ENCODE measurements around the gene LAMB4.

The LAMB4 gene, protein sequence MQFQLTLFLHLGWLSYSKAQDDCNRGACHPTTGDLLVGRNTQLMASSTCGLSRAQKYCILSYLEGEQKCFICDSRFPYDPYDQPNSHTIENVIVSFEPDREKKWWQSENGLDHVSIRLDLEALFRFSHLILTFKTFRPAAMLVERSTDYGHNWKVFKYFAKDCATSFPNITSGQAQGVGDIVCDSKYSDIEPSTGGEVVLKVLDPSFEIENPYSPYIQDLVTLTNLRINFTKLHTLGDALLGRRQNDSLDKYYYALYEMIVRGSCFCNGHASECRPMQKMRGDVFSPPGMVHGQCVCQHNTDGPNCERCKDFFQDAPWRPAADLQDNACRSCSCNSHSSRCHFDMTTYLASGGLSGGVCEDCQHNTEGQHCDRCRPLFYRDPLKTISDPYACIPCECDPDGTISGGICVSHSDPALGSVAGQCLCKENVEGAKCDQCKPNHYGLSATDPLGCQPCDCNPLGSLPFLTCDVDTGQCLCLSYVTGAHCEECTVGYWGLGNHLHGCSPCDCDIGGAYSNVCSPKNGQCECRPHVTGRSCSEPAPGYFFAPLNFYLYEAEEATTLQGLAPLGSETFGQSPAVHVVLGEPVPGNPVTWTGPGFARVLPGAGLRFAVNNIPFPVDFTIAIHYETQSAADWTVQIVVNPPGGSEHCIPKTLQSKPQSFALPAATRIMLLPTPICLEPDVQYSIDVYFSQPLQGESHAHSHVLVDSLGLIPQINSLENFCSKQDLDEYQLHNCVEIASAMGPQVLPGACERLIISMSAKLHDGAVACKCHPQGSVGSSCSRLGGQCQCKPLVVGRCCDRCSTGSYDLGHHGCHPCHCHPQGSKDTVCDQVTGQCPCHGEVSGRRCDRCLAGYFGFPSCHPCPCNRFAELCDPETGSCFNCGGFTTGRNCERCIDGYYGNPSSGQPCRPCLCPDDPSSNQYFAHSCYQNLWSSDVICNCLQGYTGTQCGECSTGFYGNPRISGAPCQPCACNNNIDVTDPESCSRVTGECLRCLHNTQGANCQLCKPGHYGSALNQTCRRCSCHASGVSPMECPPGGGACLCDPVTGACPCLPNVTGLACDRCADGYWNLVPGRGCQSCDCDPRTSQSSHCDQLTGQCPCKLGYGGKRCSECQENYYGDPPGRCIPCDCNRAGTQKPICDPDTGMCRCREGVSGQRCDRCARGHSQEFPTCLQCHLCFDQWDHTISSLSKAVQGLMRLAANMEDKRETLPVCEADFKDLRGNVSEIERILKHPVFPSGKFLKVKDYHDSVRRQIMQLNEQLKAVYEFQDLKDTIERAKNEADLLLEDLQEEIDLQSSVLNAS (N-terminal part only)

DNA sequence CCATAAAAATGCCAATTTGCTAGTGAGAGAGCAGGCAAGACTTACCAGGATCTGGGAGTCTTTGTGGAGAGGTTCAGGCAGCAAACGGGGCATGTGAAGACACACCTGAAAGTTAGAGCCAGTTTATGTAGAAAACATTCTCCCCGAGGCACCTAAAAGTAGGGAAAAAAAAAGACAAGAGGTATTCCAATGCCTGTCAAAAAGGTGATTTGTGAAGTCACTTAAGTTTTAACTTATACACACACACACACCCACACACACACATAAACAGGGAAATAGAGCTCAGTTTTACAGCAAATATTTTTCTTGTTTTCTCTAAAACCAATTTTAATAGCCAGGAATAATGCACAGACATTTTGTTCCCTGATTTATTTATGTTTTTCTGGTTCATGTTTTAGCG, at the start of gene LAMB4:
TSS of gene LAMB4 (minus strand) at position 101 of the 400 bp plus-strand sequence. CDS start 7,197 bp downstream, outside the sequence.
- no peak for DNase-seq

DNA sequence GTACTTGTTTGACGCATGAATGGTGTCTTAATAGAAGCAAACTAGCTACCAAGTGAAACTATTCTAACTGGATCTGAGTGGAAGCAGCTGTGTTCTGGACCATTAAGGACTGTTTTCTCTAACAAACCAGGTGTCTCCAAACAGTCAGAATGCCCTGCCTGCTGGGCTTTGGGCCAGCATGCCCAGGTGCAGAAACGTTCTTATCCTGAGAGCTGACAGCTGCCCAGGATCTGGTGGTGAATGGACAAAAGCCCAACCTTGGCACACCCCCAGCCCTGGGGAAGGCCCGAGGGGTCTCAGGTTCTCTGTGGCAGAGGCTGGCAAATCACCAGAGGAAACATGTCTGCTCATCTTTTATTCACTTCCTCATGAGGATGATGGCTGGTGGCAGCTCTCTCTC, 48.2 kb upstream of the LAMB4 start:
- DNase-seq, result no peak

DNA sequence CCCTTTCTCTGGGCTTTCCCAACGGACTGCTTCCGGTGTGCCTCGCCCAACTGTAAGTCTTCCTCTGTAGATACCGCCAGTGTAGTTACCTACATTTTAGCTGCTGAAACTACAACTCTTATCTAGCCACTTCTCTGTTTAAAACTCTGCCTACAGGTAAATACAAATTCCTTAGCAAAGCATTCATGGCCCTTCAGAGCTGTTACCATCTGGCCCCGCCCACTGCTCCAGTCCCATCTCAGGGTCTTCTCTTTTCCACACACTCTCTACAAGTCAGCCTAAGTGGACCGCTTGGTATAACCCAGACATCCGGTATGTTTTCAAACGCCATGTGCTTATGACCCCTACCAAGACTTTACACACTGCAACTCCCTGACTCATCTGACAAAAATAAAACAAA, 41.0 kb upstream of the LAMB4 start:
- DNase-seq, result no peak

DNA sequence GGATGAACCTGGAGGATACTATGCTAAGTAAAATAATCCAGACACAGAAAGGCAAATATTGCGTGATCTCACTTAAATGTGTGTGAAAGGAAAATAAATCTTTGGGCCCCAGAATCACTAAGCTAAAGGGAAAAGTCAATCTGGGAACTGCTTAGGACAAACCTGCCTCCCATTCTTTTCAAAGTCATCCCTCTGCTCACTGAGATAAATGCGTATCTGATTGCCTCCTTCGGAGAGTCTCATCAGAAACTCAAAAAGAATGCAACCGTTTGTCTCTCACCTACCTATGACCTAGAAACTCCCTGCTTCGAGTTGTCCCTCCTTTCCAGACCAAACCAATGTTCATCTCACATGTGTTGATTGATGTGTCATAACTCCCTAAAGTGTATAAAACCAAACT, 40.1 kb upstream of the LAMB4 start:
- DNase-seq, result no peak

DNA sequence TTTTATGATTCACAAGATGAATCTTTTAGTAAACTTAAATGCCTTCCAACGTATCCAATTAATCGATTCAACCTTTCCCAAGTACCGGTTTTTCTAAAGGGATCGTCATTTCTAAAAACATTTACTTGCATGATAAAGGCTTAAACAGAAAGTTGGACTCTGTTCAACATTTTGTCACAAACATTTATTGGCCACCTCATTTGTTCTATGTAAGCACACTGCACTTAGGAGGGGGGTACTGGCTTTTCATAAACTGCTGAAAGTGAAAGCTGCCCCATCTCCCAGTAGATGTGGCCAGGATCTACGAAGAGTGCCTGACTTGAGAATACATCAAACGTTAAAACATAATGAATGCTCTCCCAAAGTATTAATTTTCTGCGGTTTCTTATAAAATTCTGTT, 37.3 kb upstream of the LAMB4 start:
- no peak for DNase-seq

DNA sequence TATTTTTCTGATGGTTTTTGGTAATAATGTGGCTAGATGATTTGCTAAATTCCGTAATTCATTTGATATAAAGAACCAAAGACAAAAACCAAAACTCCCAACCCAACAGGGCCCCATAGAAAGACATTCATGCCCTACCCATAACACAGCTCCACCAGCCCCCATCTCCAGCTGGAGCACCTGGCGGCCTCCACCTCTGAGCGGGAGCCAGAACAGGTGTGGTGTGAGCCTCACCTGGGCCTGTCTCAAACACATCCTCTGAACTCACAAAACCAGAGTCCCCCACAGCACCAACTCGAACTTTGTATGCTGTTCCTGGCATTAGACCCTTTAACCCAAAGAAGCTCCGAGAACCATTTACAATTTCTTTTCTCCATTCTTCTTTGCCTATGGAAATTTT, 36.5 kb upstream of the LAMB4 start:
- no peak for DNase-seq

DNA sequence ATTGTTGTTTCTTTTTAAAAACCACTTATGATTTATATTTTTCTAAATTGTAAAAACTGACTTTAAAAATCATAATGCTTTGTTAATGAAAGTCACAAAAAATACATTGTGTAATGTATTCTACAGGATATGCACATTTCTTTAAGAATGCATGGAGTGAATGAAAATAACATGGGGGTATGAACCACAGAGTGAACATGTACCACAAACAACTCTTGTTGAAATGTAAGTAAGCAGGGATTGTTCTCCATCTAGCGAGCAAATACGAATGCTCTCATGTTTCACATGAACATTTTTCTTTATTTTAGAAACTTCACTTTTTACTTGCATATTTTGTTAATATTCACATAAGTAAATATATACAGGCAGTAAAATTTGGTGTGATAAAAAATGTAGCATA, 35.6 kb upstream of the LAMB4 start:
- DNase-seq, result no peak

DNA sequence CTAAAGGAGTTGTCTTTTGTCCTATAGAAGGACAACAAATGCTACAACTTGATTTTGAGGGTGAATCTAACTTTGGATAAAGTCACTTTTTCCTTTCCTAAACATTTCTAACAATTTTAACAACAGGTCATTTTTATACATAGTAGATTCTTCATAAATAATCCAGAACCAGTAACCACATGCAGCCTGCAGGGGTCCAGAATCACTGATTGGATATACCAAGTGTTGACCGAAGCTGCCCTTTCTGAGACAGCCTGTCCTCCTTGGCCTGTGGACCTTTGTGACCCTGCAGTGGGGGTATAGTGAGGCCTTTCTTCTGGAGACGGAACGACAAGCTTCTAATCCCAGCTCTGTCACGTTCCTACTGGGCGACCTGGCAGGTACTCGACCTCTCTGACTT, 34.8 kb upstream of the LAMB4 start:
- no peak for DNase-seq

DNA sequence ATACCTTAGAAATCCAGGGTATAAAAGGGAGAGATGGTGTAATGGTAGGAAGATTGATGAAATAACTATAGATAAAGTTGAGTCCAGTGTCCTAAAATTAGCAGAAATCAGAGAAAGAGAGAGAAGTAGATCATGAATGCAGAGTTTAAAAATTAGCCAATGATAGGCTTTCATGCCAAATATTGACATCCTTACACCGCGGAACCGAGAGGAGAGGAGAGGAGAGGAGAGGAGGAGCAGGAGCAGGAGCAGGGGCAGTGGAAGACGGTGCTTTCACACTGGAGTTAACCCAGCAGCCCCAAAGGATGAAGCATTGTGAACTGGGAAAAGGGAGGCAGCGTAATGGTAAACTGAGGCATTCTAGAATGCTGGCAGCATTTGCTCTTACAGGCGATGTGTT, 34.2 kb upstream of the LAMB4 start:
- no peak for DNase-seq

DNA sequence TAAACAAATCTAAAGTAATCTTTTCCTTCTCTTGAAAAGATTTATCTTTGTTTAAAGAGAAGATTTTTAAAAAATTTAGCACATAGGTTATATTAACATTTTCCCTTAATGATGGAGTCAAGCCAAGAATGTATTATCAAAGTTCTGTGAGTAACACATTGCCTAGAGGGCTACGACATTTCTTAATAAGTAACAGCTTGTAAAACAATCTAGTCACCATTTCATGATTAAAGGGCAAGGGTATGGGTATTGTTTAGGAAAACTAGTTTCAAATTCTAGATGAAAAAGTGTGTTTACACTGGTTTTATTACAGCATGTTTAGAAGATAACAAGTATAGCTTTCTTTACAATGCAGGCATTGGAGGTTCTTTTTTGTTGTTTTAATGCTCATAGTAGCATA, 28.6 kb upstream of the LAMB4 start:
- DNase-seq, result no peak

DNA sequence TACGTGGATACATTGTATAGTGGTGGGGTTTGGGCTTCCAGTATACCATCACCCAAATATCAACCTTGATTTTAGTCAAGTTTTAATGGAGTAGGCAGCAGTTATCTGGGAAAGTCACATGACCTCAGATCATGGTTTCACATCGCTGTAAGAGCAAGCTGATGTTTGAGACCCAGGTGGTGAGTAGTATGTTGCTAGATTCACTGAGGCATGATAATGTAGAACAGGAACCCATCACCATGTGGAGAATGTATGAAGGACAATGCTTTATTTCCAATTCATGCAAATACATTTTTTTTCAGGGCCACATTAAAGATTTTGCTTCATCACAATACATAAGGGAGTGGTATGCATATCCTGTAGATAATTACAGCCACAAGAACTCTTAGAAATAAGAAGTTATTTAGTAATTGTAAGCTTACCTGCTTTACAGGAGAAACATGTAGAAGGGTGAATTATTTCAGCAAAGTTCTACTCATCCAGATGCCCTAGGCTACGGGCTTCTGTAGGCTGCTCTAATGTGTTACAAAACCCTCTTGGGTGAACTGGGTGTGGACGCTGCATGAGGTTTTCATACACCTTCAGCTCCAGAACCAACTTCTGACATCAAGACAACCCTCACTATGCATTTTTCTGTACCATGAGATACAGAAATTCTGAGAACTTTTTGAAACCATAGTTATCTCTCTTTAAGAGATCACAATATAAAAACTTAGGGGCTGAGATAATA, 27.6 kb upstream of the LAMB4 start:
- no peak for DNase-seq

DNA sequence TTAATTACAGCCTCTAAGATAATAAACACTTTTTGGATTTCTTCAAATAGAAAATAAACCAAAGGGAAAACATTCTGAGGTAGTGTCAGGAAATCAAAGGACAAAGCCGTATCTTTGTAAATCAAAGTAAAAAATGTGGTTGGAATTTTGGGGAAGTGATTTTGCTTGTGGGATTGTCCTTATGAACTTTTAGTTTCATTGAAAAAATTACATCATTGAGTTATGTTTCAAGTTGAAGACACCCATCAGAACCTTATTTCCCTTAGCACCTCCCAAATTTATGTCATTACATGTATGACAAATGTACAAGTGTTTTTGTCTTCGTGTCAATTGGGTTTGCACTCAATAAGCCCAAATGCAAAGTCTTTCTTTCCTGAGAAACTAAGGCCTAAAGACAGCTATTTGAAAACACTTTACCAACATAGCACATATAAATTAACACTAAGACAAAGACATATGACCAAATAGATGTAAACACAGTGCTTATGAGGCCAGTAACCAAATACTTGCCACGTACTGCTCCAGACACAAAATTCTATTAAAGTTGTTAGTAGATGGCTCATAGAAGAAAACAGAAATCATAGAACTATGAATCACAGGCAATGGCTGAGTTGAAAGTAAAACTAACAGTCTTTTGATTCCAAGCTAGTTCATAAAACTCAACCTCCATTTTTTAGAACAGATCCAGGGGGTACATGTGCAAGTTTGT, 26.9 kb upstream of the LAMB4 start:
- DNase-seq, result no peak

DNA sequence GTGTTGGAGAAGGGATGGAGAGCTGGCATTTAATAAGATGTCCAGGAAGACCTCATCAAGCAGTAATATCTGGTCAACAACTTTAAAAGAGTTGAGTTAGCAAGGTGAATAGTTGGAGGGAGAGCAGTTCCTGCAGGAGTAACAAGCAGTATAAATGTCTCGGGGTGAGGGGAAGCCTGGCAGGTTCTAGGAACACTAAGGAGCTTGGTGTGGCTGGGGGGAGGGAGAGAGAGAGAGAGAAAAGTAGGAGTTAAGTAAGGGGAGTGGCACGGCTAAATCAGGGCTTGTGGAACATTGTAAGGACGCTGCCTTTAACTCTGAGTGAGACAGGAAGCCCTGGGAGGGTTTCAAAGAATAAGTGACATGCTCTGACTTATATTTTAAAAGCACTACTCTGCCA, 22.0 kb upstream of the LAMB4 start:
- no peak for DNase-seq

DNA sequence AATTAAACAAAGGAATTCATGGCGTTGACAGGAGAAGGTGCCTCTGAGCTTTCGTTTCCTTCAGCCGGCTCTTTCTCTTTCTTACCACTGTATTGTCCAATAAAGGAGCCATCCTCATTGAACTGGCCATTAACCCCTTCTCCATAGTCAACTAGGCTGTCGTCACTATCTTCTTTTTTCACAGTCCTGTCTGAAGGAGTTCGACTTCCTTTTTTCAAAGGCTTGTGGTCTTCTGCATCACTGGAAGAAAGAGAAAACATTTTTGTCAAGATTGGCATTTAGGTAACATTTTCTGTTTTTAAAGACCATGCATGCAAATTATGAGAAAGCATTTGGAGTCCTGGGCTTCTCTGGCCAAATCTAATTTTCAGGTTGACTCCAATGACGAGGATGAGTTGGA, 19.7 kb upstream of the LAMB4 start:
- no peak for DNase-seq

DNA sequence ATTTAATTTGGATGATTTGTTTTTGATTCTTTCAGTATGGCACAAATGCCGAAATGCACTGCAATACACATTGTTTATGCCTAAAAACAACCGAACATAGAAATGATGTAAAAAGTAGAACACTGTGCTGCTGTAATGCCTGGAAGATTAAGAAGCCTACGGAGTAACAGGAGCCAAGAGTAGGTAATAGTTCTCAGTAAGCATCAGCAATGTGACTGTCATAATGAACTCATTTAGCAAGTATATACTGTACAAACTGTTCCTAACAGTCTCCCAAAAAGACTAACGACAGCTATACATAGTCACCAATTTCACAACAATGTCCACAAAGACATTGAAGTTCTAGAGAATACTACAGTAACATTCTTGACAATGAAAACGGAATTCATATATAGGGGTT, 19.0 kb upstream of the LAMB4 start:
- no peak for DNase-seq

DNA sequence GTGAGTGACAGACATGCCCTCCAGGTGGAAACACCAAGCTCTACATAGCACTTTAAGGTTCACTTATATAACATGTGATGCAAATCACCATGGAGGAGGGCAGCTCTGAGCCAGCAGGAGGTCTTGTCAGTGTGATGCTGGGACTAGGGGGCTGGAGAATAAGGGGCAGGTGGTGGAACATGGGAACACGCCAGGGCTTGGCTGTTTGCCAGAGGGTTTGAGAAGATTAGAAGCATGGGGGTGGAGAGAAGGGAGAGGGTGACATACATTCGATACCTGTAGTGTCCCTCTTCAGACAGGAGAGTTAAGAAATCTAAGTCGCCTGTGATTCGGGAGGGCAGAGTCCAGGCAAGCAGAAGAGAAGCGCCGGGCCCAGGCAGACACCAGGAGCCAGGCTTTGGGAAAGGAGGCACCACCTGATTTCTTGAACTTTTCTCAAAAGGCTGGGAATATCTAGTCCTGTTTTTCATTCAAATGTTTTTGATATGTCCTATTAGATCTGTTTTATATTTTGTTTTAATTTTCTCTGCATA, 16.9 kb upstream of the LAMB4 start:
- DNase-seq, result no peak

DNA sequence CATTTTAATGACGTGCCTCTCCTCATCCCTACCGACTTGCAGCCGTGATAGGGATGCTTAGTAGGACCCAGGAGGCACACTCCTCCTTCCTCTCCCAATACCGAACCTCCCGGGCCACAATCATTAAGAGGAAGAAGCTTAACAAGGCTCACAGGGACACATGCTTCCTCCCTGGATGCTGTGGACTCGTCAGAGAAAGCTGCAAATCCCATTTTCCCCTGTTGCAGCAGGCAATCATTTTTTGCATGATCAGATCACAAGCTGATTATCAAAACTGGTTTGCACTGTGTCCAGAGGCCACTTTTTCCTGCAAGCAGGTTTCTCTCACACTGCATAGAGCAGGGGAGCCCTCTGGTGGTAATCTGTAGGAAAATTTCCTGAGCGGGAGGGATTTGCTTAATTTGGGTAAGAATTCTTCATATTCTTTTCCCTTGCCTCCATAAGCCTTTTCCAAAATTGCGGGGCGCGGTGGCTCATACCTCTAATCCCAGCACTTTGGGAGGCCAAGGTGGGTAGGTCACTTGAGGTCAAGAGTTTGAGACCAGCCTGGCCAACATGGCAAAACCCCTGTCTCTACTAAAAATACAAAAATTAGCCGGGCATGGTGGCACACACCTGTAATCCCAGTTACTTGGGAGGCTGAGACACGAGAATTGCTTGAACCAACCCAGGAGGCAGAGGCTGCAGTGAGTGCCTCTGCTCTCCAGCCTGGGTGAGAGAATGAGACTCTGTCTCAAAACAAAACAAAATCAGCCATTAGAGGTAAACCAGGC, 16.1 kb upstream of the LAMB4 start:
- peak; percentile 39 to 42 for DNase-seq

DNA sequence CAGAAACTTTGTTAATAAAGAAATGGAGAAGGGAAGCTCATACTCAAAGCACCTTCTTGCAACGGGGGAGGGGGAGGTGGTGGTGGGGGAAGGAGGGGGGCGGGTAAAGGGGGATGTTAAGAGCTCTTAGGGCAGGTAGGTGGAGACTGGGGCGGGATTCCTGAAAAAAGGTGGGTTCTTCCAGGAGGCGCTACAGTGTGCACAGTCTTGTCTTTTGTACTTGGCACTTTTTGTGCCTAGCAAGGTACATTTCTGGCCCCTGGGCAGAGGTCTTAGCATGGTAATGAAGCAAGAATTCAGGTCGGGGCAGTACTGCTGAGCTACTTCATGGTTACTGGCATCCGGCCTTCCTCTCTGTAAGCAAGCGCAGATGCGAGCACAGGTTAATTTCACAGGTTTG, 15.2 kb upstream of the LAMB4 start:
- DNase-seq, result no peak

DNA sequence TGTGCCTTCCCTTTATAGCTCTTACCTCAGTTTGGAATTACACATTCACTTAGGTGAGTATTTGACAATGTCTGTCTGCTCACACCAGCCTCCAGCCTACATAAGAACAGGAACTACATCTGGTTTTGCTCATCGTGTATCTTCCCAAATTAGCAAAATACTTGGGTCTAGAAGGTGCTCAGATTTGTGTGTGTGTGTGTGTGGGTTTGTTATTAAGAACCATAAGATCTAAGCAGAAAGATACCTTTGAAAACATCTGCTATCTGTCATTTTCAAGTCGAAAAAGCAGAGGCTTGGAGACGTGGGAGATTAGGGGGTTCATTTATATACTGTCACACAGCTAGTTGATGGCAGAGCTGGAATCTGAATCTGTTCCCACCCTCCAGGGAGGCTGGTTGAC, 14.8 kb upstream of the LAMB4 start:
- DNase-seq, result no peak

DNA sequence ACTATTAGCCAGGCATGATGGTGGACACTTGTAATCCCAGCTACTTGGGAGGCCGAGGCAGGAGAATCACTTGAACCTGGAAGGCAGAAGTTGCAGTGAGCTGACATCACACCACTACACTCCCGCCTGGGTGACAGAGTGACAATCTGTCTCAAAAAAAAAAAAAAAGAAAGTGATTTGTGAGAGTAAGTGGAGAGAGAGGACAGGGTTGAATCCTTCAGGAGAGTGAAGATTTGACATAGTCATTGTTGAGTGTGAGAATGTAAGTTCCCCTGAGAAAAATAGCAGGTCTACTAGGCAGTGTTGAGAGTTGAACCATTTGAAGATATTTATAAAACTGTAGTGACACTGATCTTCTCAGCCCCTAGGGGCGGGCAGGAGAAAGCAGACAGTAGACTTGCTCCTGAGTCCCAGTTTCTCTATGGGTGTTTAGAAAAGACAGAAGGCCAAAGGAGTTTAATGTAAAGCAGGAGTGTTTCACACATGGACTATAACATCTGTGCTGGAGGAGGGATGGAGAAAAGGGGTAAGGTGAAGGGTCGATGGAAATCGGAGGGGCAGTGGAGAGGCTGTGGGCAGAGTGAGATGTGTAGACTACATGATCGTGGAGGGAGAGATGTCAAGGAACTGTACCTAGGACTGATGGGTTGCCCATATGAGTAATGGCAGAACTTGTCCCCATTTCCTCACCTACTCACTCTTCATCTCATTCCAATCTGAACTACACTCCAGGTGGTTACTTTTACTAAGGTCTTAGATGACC, 13.7 kb upstream of the LAMB4 start:
- no peak for DNase-seq

Measured in CD4-positive, alpha-beta T cell treated with Interleukin-4 for 1 hour (primary cell).